Adrenal gland (tissue), 12 donors: ENCODE measurements around the gene XYLT1. TPM values are rescaled to one million over a fixed set of nuclear protein-coding genes. Genes with fewer than 3 reads are reported as not detected.

Experiments used
- DNase-seq, 7 donors: peaks; one replicate each; pipeline ENCODE4 v3.0.0-alpha.2; 2019 to 2020
- H3K27ac ChIP-seq, 5 donors: fragments of 200-600 bp; sonication (generic) in 4 of 5; 1 replicate in 3 of 5; 2 replicates in 2 of 5; pipeline versions ENCODE4 v1.5.1 to v1.8.0; 2016 to 2020; ENCODE audit warnings: mild to moderate bottlenecking in 1 of 5
- H3K27me3 ChIP-seq: fragments of 200-600 bp; 2 replicates; pipeline ENCODE4 v1.8.0; 2021
- H3K36me3 ChIP-seq, 2 donors: fragments of 200-600 bp; replicated peaks in 1 of 2; 1 replicate in 1 of 2; 2 replicates in 1 of 2; pipeline versions ENCODE4 v1.5.1 to v1.8.0; 2018 to 2022
- H3K4me1 ChIP-seq, 2 donors: fragments of 200-600 bp; replicated peaks in 1 of 2; 1 replicate in 1 of 2; 2 replicates in 1 of 2; pipeline versions ENCODE4 v1.5.1 to v1.8.0; 2018 to 2021
- H3K4me3 ChIP-seq, 4 donors: fragments of 200-600 bp; sonication (generic) in 3 of 4; one replicate each; pipeline ENCODE4 v1.5.1; 2016 to 2018
- H3K9me3 ChIP-seq, 3 donors: fragments of 200-600 bp; sonication (generic) in 1 of 3; replicated peaks in 1 of 3; 1 replicate in 2 of 3; 2 replicates in 1 of 3; pipeline versions ENCODE4 v1.5.1 to v1.8.0; 2016 to 2021
- CTCF ChIP-seq, 6 experiments: fragments of 450-650 bp in 4 of 6; fragments of 200-600 bp in 2 of 6; sonication (generic) in 1 of 6; IDR thresholded peaks; 1 replicate in 5 of 6; 2 replicates in 1 of 6; pipeline versions ENCODE4 v1.5.1 to v1.8.0; 2016 to 2021; ENCODE audit warnings: antibody characterized with exemption in 6 of 6, mild to moderate bottlenecking in 2 of 6, moderate library complexity in 1 of 6
- POLR2A ChIP-seq, 2 donors: fragments of 450-650 bp; IDR thresholded peaks; one replicate each; pipeline ENCODE4 v1.6.1; 2017; ENCODE audit warnings: antibody characterized with exemption in 2 of 2, mild to moderate bottlenecking in 2 of 2, moderate library complexity in 1 of 2
- WGBS, 4 donors: extraction: QIAGEN DNeasy Blood & Tissue Kit in 2 of 4; methylation state at CpG; one replicate each; pipeline versions ENCODE4 v1.1.5 to v1.1.7; 2013 to 2017; 5-methylcytosine and 5-hydroxymethylcytosine counted together
- intact Hi-C, 2 donors: fragments of 100-400 bp; cut with DNase I; formaldehyde crosslinking; loops; one replicate each; pipeline versions ENCODE4 v1.14.1 to v1.15.0; 2022 to 2023
- polyA plus RNA-seq, 3 donors: library from polyadenylated mRNA; stranded (reverse); fragments of 200-250 nt in 2 of 3; fragments of 350-450 nt in 1 of 3; fragmentation: Illumina TruSeq in 1 of 3; extraction: RNeasy Lipid Tissue Mini Kit (QIAGEN cat#74804) in 1 of 3; gene quantifications; one replicate each; pipeline ENCODE4 v1.2.3, GENCODE V29; 2013 to 2014
- total RNA-seq, 9 donors: library from RNA; depleted of rRNA in 4 of 9; stranded (reverse); fragments of >200 nt in 4 of 9; fragments of 120-200 nt in 1 of 9; fragmentation: NEBNext Ultra II Directional in 1 of 9; extraction: Animal tissue kit (Norgen Biotek cat#: 25700) in 1 of 9; gene quantifications; one replicate each; pipeline versions ENCODE4 v1.1.0 to v1.2.4, GENCODE V29; 2013 to 2023
- donor health status: healthy with polysubstance abuse.
- donor health status: Bipolar disorder and iron deficiency.
- donor health status: DM: yes; HTN: yes; CAD: no.
- donor health status: DM: no; HTN: no; CAD: no.
- donor health status: DM: no; HTN: no; CAD: no.
- donor health status: DM: yes; HTN: yes; CAD: no.

The XYLT1 gene
- total and polyA plus RNA-seq, 12 donors, result 1.3 to 67.6 (median 16.8) TPM

GRCh38 chr16:17275076-17276009 lies 195.4 kb downstream of the XYLT1 start:
- peaks cover 12 to 42% of the 10 kb centered on the region in 2 donors for H3K4me1 ChIP-seq
- no peaks in the 10 kb centered on the region for H3K27me3 ChIP-seq
- intact Hi-C loops, result loop anchor here in 1 of 2 donors (10.0 kb wide), 1 partner anchor 189 kb away; no protein-coding TSS in a partner anchor
- H3K36me3 ChIP-seq, result no peaks in the 10 kb centered on the region
- no peaks in the 10 kb centered on the region for H3K9me3 ChIP-seq
- TF ChIP-seq CTCF (IDR thresholded peaks at IDR 0.05) (no peak), POLR2A (IDR thresholded peaks at IDR 0.05) (no peak)
- DNase-seq, result peak in 1 of 7 donors; percentile 24
- WGBS, 4 donors, result 91 to 93% (median 92%) methylated on average over 9 of the region's 9 CpGs
- no peak overlapping the region for H3K4me3 ChIP-seq
- H3K27ac ChIP-seq, result peak overlapping the region in 2 of 5 donors; percentile 43 to 59

DNA sequence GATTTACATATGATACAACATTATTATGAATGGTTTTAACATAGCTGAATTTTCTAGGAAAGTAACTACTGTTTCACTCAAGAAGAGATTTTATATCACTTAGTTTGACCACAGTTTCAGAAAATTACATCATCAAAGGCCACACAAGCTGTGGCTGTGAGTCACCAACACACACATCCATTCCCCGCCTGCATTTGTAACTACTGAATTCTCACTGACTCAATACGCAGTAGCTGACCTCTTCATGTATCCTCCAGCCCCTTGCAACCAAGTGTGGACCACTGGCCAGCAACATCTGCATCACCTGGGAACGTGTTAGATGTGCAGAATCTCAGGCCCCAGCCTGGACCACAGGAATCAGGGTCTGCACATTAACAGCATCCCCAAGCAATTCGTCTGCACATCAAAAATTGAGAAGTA lies 197.6 kb downstream of the XYLT1 start:
- intact Hi-C loops, result loop anchor here in 1 of 2 donors (10.0 kb wide), 1 partner anchor 192 kb away; no protein-coding TSS in a partner anchor
- peak; percentile 53 to 86 (median 70) for DNase-seq
- no peak for TF ChIP-seq CTCF (IDR thresholded peaks at IDR 0.05)
- no peak for TF ChIP-seq POLR2A (IDR thresholded peaks at IDR 0.05)
- Histone ChIP-seq H3K36me3 (no peaks in the 10 kb centered on the region), H3K27me3 (no peaks in the 10 kb centered on the region), H3K27ac (peak overlapping the region in 4 of 5 donors; percentile 49 to 91 (median 88)), H3K4me3 (no peak overlapping the region), H3K4me1 (peaks cover 21 to 47% of the 10 kb centered on the region in 2 donors), H3K9me3 (no peaks in the 10 kb centered on the region)
- 39 to 60% (median 57%) methylated on average over 4 of the region's 4 CpGs for WGBS, 4 donors

DNA sequence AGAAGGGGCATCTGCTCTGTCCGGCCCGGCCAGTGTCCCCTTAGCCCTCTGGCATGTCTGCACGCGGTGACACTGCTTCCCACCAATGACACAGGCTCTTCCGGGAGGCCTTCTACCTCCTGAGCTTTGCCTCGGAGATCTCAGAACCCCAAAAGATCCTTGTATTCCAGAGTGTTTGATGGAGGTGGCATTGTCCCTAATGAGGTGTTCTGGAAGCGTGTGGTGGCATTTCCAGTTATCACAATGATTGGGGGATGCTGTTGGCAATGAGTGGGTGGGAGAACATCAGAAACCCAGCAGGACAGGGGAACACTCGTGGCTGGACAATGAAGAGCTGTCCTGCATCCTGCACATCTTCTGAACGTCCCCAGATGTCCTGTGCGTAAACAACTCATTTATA lies 198.0 kb downstream of the XYLT1 start:
- Histone ChIP-seq H3K27me3 (no peaks in the 10 kb centered on the region), H3K36me3 (no peaks in the 10 kb centered on the region), H3K9me3 (no peaks in the 10 kb centered on the region), H3K4me3 (no peak overlapping the region), H3K27ac (peak overlapping the region in 4 of 5 donors; percentile 49 to 91 (median 88)), H3K4me1 (peaks cover 21 to 47% of the 10 kb centered on the region in 2 donors)
- DNase-seq, result no peak
- intact Hi-C loops, result loop anchor here in 1 of 2 donors (10.0 kb wide), 1 partner anchor 192 kb away; no protein-coding TSS in a partner anchor
- WGBS, 4 donors, result 79 to 85% (median 80%) methylated on average over 10 of the region's 10 CpGs
- TF ChIP-seq CTCF (IDR thresholded peaks at IDR 0.05) (no peak), POLR2A (IDR thresholded peaks at IDR 0.05) (no peak)

DNA sequence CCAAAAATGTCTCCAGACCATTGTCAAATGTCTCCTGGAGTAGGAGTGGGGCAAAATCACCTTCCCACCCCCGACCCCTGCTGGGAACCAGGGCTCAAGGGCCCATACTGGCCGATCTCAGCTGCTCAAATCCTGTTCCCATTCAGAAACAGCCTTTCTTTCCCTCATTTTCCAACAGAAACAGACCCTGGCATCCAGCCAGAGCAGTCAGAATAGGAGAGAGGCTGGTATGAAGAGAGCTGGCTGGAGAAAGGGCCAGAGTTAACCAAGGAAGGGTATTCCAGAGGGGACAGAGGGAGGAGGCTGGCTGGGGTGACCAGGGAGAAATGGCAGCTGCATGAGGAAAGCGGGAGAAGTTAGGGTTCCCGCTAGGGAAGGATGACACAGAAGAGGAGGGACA lies 199.1 kb downstream of the XYLT1 start:
- intact Hi-C loops, result loop anchor here in 1 of 2 donors (10.0 kb wide), 1 partner anchor 193 kb away; no protein-coding TSS in a partner anchor

More for the DNA sequence above, 199.1 kb downstream of the XYLT1 start:
- H3K27me3 ChIP-seq, result no peaks in the 10 kb centered on the region
- peak overlapping the region; percentile 78 to 93 (median 91) for H3K27ac ChIP-seq
- DNase-seq, result peak; percentile 52 to 76 (median 64)
- no peak for TF ChIP-seq POLR2A (IDR thresholded peaks at IDR 0.05)
- TF ChIP-seq CTCF (IDR thresholded peaks at IDR 0.05), result no peak
- H3K4me3 ChIP-seq, result no peak overlapping the region
- no peaks in the 10 kb centered on the region for H3K36me3 ChIP-seq
- WGBS, 4 donors, result 59 to 76% (median 70%) methylated on average over 4 of the region's 4 CpGs
- H3K4me1 ChIP-seq, result peaks cover 26 to 51% of the 10 kb centered on the region in 2 donors
- H3K9me3 ChIP-seq, result no peaks in the 10 kb centered on the region
